IPS DF 19.7 (cell line): ENCODE data around the gene C17orf50.

ENCODE experiments used
- DNase-seq: peaks from one replicate; pipeline ENCODE4 v3.0.0-alpha.2; 2013; ENCODE audit warnings: low read depth, low spot score

The C17orf50 gene

GRCh38 chr17:35786941-35787432 is 26.3 kb downstream of the C17orf50 start:
- no peak for DNase-seq

GRCh38 chr17:35788477-35789368 is 28.0 kb downstream of the C17orf50 start:
- no peak for DNase-seq

DNA sequence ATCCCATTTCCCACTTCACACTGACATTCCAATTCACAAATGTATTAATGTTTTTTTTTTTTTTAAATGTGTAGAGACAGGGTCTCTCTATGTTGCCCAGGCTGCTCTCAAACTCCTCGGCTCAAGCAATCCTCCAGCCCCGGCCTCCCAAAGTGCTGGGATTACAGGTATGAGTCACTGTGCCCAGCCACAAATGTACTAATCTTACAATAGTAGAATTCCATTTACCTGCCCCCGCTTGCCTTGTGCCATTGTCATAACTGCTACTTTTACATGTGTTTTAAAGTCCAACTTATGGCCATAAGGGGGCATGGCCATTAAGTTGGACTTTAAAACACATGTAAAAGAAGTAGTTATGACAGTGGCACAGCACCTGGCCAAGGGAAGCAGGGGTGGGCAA is 30.2 kb downstream of the C17orf50 start:
- no peak for DNase-seq

- no peak for DNase-seq
Measured at GRCh38 chr17:35791681-35792350, 31.1 kb downstream of the C17orf50 start.

DNA sequence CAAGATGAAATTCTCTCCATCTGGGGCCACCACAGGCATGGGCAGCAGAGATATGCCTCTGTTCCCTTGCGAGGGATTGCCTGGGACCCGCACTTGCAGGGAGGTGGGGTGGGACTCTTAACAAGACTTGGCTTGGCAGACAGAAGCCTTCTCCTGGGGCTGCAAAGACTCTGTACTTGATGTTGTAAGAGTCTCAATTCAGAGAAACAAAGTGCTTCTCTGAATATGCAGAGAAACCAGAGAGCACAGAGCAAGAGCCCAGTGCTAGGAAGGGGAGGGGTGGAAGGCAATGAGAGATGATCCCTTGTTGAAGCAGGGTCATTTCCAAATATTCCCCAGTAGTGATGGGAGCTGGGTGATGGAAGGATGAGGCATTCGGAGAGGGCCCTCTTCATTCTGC is 32.6 kb downstream of the C17orf50 start:
- no peak for DNase-seq

- DNase-seq = no peak
Measured at GRCh38 chr17:35795007-35795870, 34.6 kb downstream of the C17orf50 start, which contains the start of gene MMP28. TSS of gene MMP28 (minus strand) at chr17:35795641. CDS start at chr17:35795377, 264 bp downstream.

GRCh38 chr17:35795871-35796265 is 35.2 kb downstream of the C17orf50 start:
- no peak for DNase-seq

DNA sequence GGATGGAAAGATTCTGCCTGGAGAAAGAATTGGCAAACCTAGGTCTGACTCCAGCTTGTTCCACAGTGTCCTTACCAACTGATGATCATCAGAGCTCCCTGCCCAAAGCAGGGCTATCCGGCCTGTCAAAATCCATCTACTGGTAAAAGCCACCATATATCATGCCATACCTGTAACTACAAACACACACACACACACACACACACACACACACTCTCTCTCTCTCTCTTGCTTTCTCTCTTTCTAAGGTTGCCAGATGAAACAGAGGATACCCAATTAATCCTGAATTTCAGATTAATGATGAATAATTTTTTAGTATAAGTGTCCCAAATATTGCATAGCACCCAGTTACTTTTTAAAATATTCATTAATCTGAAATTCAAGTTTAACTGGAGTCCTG is 36.3 kb downstream of the C17orf50 start:
- DNase-seq = no peak

- DNase-seq = no peak
Measured at GRCh38 chr17:35797370-35797769, 36.7 kb downstream of the C17orf50 start.

DNA sequence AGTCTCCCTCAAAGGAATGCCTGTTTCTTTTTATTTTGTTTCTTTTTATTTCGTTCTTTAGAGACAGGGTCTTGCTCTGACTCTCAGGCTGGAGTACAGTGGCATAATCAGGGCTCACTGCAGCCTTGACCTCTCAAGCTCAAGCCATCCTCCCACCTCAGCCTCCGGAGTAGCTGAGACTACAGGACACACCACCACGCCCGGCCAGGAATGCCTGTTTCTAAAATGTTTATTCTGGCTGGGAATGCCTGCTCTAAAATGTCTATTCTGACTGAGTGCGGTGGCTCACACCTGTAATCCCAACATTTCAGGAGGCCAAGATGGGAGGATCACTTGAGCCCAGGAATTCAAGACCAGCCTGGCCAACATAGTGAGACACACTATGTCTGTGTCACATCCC is 37.2 kb downstream of the C17orf50 start:
- no peak for DNase-seq

- DNase-seq = no peak
Measured at GRCh38 chr17:35799942-35800341, 39.3 kb downstream of the C17orf50 start.

- no peak for DNase-seq
Measured at GRCh38 chr17:35801583-35802224, 41.0 kb downstream of the C17orf50 start.

- DNase-seq = peak; percentile 89
Measured at GRCh38 chr17:35804658-35805192, 44.0 kb downstream of the C17orf50 start.

- DNase-seq = no peak
Measured at GRCh38 chr17:35807371-35808144, 46.9 kb downstream of the C17orf50 start.

DNA sequence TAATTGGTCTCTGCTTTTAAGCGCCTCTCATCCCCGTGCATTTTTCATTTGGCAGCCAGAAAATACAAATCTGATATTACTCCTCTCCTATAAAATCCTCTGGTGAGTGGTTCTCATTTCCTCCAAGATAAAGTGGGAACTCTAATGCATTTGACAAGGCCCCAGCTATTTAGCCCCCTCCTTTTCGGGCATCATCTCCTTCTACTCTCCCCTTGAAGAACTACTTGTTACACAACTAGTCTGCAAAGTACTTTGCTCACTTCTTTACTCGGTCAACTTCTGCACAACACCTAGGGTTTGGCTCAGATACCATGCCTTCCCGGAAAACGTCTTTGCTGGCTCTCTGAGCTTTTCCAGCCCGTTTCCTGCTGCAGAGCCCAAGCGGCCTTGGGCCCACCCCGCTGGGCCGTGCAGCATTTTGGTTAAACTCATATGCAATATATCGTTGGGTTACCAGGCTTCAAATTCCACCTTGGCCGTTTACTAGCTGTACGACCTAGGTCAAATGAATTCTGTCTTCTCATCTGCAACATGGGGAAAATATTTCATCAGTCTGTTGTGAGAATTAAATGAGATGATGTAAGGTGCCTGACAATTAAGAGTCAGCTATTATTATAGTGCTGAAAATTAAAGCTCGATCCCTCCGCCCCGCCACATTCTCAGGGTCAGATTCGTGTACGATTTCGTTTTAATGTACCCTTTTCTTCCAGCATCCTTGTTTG is 47.7 kb downstream of the C17orf50 start:
- no peak for DNase-seq

DNA sequence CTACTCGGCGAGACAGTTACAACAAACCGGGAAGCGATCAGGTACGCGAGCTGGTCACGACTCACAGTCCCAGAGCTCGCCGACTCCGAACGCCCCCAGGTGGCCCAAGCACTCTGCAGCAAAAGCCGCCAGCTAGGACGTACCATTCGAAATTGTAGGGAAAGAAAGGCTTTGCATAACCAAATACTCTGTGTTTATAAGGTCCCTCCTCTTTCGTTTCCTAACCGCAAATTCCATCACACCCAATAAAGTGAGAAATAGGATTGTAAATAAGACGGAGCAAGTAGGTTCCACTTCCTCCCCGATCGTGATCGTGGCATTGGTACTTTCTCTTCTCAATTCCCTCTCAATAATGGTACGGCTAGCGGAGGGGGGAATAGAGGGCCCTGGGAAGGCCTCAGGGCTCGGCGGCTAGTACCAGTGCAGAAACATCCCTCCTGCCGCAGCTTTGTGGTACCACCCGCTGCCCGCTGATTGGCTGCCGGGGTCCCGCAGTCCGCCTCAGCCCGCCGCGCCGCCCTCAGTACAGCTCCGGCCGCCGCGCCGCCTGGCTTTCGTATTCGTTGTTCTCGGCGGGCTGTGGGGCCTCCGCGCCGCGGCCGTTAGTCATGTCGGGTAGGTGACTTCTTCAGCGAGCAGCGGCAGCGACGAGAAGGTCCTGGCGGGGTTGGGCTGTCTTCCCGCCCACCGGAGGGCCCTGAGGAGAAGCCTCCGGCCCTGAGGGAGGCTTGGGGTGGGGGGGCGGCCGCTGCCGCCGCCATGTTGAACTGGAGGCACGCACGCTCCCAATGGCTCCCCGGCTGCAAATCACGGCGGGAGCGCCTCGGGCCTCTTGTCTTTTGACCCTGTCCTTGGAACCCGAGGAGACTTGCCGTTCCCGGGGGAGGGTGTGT is 48.5 kb downstream of the C17orf50 start, which contains the start of gene TAF15:
Gene TAF15, plus strand, starts transcription at position 523 of the 893 bp plus-strand sequence. Its CDS starts 86 bp downstream, at position 609.
- DNase-seq = peak; percentile 92

- no peak for DNase-seq
Measured at GRCh38 chr17:35809855-35810461, 49.3 kb downstream of the C17orf50 start.

DNA sequence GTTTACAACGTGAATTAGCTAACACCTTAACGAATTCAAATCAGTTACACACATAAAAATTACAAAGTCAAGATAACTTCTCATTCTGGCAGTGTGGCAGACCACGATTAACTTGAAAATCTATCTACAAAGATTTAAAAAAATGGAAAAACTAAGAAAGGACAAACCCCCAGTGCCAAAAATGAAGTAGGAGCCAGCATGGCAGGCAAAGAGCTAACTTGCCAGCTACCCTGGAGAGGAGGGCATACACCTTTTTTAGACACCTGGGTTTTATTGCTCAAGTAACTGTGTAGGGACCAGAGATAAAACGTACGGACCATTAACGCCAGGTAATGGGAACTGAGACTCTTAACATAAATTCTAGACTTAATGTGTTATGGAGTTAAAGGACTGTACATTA is 51.1 kb downstream of the C17orf50 start:
- no peak for DNase-seq
